NCI-H1048 (cell line): ENCODE results near the gene ZNF879.

ENCODE experiments used
- DNase-seq: peaks from one replicate; lab custom pipeline; 2025; lab: John Stamatoyannopoulos, UW

The ZNF879 gene

GRCh38 chr5:179008667-179009066 lies 14.9 kb upstream of the ZNF879 start:
- DNase-seq: no peak

DNA sequence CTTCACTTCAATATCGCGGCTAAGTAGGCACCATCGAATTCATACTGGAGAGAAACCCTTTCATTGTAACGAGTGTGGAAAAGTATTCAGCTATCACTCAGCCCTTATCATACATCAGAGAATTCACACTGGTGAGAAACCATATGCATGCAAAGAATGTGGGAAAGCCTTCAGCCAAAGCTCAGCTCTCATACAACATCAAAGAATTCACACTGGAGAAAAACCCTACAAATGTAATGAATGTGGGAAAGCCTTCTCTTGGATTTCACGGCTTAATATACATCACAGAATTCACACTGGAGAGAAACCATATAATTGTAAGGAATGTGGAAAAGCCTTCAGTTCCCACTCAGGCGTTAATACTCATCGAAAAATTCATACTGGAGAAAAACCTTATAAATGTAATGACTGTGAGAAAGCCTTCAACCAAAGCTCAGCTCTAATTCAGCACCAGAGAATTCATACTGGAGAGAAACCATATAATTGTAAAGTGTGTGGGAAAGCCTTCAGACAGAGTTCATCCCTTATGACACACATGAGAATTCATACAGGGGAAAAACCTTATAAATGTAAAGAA lies 9.5 kb downstream of the ZNF879 start:
- DNase-seq: no peak

- no peak for DNase-seq
These were observed 21.2 kb downstream of the ZNF879 start for GRCh38 chr5:179044765-179045164.

DNA sequence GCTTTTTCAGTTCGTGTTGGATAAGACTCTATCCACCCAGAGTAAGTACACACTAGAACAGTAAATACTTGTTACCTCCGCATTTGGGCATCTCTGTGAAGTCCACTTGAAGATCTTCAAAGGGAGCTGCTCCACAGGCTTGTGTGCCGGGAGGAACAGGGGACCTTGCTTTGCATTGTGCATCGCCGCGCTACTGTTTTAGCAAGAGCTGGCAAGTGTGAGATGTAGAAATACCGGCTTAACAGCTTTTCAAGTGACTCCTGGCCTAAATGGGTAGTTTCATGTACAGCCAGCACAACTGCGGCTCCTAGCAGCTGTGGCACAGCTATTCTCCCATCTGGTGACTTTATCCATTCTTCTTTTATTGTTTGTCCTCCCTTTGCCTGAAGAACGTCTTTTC lies 28.2 kb downstream of the ZNF879 start:
- no peak for DNase-seq

DNA sequence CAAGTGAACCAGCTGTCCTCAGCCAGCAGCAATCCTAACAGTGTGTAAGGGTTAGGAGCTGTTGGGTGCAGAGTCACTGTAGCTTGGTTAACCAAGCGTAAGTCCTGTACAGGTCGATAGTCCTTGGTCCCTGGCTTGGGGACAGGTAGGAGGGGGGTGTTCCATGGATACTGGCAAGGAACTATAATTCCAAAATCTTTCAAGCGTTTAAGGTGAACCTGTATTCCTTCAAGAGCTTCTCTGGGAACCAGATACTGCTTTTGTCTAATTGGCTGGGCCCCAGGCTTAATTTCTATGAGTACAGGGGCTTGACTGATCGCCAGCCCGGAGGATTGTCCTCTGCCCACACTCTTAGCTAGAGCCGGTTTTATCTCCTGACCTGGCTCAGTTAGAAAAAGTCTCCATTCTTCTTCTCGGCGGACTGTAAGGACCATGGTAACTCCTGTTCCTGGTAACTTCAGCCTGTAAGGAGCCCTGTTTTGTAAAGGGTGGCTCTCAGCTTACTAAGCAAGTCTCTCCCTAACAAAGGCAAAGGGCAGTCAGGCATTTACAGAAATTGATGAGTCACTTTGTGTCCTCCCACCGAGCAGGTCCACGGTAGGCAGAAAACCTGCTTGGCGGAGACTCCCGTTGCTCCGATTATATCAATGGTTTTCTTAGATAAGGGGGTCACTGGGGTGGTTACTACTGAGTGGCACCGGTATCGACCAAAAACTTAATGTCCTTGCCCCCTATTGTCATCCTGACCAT lies 30.6 kb downstream of the ZNF879 start:
- no peak for DNase-seq

DNA sequence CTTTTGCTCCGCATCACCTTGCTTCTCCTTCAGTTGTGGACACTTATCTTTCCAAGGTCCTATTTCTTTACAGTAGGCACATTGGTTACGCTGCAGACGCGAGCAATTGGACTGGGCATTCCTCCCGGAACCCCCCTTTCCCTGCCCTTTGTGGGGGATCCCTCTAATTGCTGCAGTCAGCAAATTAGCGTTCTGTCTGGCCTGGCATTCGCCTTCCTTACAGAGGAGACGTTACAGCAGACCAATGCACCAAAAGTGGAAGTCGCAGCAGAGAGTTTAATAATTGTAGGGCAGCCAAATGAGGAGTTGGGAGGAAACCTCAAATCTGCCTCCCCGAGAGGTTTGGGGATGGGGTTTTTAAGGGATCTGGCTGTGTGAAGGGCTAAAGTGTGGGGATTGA lies 31.3 kb downstream of the ZNF879 start:
- no peak for DNase-seq

GRCh38 chr5:179055436-179055835 lies 31.8 kb downstream of the ZNF879 start:
- DNase-seq: no peak

- DNase-seq: no peak
These were observed 32.2 kb downstream of the ZNF879 start for GRCh38 chr5:179055841-179056240.

GRCh38 chr5:179060116-179061008 lies 36.8 kb downstream of the ZNF879 start, which contains the start of gene ZNF354C:
Gene ZNF354C, plus strand, starts transcription at chr5:179060373. Its CDS starts 1,696 bp downstream, at chr5:179062069.
- DNase-seq: no peak

- DNase-seq: no peak
These were observed 37.4 kb downstream of the ZNF879 start for GRCh38 chr5:179061025-179061424.

- DNase-seq: no peak
These were observed 42.1 kb downstream of the ZNF879 start for GRCh38 chr5:179065703-179066102.

GRCh38 chr5:179079165-179079987 lies 55.8 kb downstream of the ZNF879 start:
- no peak for DNase-seq

GRCh38 chr5:179080724-179081123 lies 57.1 kb downstream of the ZNF879 start:
- DNase-seq: no peak
